Chondrocyte (in vitro differentiated cells): ENCODE measurements around the gene PARP15. TPM values are rescaled to one million over a fixed set of nuclear protein-coding genes. Genes with fewer than 3 reads are reported as not detected.
A peak's percentile ranks its signal among the peaks of the same experiment; 100 is the strongest.
"Not testable (repeated sequence)": the region's sequence is repeated elsewhere in the genome, so short reads cannot be mapped to it uniquely, and the experiment has no call there.

Source experiments
- DNase-seq: peaks from one replicate; pipeline ENCODE4 v3.0.0; 2021; ENCODE audit warnings: mixed read lengths, low spot score
- H3K27ac Mint-ChIP-seq: one replicate; pipeline ENCODE4 v1.8.0; 2021; ENCODE audit warnings: mild to moderate bottlenecking, moderate library complexity, mixed read lengths; ENCODE audit not compliant: unreplicated experiment
- H3K27me3 Mint-ChIP-seq: 2 replicates; pipeline ENCODE4 v1.8.0; 2021; ENCODE audit warnings: low read depth, mixed read lengths
- H3K36me3 Mint-ChIP-seq: 2 replicates; pipeline ENCODE4 v1.8.0; 2021; ENCODE audit warnings: low read depth, mixed read lengths
- H3K4me1 Mint-ChIP-seq: 2 replicates; pipeline ENCODE4 v1.8.0; 2021; ENCODE audit warnings: low read depth, mild to moderate bottlenecking, mixed read lengths
- H3K4me3 Mint-ChIP-seq: one replicate; pipeline ENCODE4 v1.8.0; 2021; ENCODE audit warnings: mild to moderate bottlenecking, moderate library complexity, mixed read lengths; ENCODE audit not compliant: unreplicated experiment
- H3K9me3 Mint-ChIP-seq: 2 replicates; pipeline ENCODE4 v1.8.0; 2021; ENCODE audit warnings: low read depth, mixed read lengths
- CTCF ChIP-seq: fragments of 200-600 bp; sonication (generic); IDR thresholded peaks from 2 replicates; pipeline ENCODE4 v1.5.0; 2021; ENCODE audit warnings: antibody characterized with exemption, mild to moderate bottlenecking, moderate library complexity
- total RNA-seq: library from RNA; stranded (reverse); gene quantifications from 3 replicates; pipeline ENCODE4 v1.2.1, GENCODE V29; 2021

The PARP15 gene
- total RNA-seq, 1 donor from 2014 or later: not detected

GRCh38 chr3:122679882-122680474 is 102.5 kb downstream of the PARP15 start:
- Mint-ChIP-seq H3K4me1 (peaks cover 42% of the 10 kb centered on the region), H3K36me3 (no peaks in the 10 kb centered on the region), H3K27me3 (no peaks in the 10 kb centered on the region), H3K9me3 (no peaks in the 10 kb centered on the region), H3K27ac (peak overlapping the region; percentile 92), H3K4me3 (peak overlapping the region; percentile 82)
- DNase-seq: no peak
- no peak for TF ChIP-seq CTCF

GRCh38 chr3:122680475-122681283 is 103.2 kb downstream of the PARP15 start, which contains the start of gene PARP14:
Gene PARP14, plus strand, starts transcription at chr3:122680839. Its CDS starts 45 bp downstream, at chr3:122680884.
- DNase-seq: no peak
- peaks cover 42% of the 10 kb centered on the region for H3K4me1 Mint-ChIP-seq
- H3K27ac Mint-ChIP-seq: peak within 1 kb of the TSS; percentile 92

GRCh38 chr3:122681284-122681973 is 104.0 kb downstream of the PARP15 start:
- no peak for TF ChIP-seq CTCF
- H3K4me3 Mint-ChIP-seq: peak overlapping the region; percentile 82
- H3K36me3 Mint-ChIP-seq: peaks cover 2% of the 10 kb centered on the region
- peaks cover 39% of the 10 kb centered on the region for H3K4me1 Mint-ChIP-seq
- peak overlapping the region; percentile 90 for H3K27ac Mint-ChIP-seq
- no peak for DNase-seq
- no peaks in the 10 kb centered on the region for H3K9me3 Mint-ChIP-seq
- no peaks in the 10 kb centered on the region for H3K27me3 Mint-ChIP-seq

More at GRCh38 chr3:122680475-122681283, 103.2 kb downstream of the PARP15 start, which contains the start of gene PARP14:
- Mint-ChIP-seq H3K4me3 (peak within 1 kb of the TSS; percentile 82), H3K36me3 (peaks cover 2% of the 10 kb centered on the region), H3K27me3 (no peaks in the 10 kb centered on the region), H3K9me3 (no peaks in the 10 kb centered on the region)
- peak; percentile 40 for TF ChIP-seq CTCF

GRCh38 chr3:122681974-122682409 is 104.5 kb downstream of the PARP15 start:
- H3K27me3 Mint-ChIP-seq: no peaks in the 10 kb centered on the region
- peaks cover 4% of the 10 kb centered on the region for H3K36me3 Mint-ChIP-seq
- H3K27ac Mint-ChIP-seq: peak overlapping the region; percentile 52
- no peaks in the 10 kb centered on the region for H3K9me3 Mint-ChIP-seq
- DNase-seq: no peak
- no peak for TF ChIP-seq CTCF
- peak overlapping the region; percentile 82 for H3K4me3 Mint-ChIP-seq
- H3K4me1 Mint-ChIP-seq: peaks cover 34% of the 10 kb centered on the region

GRCh38 chr3:122682778-122683411 is 105.4 kb downstream of the PARP15 start:
- H3K9me3 Mint-ChIP-seq, DNase-seq, H3K27me3 Mint-ChIP-seq, H3K4me3 Mint-ChIP-seq, H3K36me3 Mint-ChIP-seq, H3K27ac Mint-ChIP-seq: not testable (repeated sequence)
- H3K4me1 Mint-ChIP-seq: peaks cover 32% of the 10 kb centered on the region
